Measurements from ENCODE around the gene FANCI.

FANCI gene

DNA sequence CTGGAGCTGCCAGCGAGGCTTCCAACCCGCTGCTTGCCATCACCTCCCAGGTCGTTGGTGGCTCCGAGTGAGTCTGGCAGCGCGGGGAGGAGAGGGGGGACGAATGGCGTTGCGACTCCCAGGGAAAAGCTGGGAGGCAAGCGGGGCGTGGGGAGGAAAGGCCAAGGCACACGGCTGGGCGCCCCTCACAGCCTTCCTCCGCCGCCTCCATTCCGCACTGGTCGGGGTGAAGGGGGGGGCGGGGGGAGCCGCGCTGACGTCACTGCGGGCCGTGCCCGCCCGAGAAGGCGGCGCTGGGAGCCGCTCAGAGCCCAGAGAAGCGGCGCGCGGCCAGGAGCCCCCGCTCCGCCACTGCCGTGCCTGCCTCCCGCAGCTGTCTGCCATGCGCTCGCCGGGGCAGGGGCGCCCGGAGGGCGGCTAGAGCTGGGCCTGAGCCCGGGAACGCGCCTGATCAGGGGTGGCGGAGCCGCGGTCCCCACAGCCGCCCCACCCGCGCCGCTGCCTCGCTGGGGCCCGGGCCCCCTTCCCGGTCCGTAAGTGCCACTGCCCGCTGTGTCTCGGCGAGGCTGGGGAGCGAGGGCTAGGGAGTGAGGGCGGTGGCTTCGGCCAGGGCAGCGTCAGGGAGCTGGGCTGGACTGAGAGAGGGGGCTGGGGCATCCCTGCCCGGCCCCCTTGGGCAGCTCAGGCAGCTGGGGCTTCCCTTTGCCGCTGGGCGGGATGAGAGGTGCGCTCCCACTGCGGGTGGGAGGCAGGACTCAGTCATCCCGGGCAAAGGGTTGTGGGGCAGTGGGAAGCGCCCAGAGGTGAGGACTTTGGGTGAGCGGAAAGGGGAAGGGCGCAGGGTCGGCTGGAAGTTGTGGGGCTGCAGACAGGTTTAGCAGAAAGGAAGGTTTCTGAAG, 118.7 kb downstream of the FANCI start:
- peaks cover 100% of the 10 kb centered on the region for H3K27me3 ChIP-seq (ENCODE audit: control insufficient read depth, insufficient read depth, low read length)

DNA sequence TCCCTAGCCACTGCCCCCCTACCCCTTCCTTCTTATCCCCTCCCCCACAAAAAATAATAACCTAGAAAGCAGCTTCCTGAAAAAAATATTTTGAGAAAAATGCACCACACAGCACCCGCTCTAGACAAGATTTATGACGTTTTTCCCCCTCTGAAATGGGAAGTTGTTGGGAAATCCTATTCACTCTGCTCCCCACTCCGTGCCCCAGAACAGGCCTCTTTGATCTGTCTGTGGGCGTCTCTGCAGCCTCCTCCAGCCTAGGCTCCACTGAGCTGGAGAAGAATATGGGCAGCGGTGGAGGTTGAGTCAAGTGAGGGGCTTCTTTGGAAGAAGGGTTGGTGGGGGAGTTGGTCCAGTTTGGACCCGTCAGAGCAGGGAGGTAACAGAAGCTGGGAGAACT, 119.4 kb downstream of the FANCI start:
- H3K27ac ChIP-seq (ENCODE audit: low read depth, low read length) = no peak overlapping the region
- no peak overlapping the region for H3K9ac ChIP-seq (ENCODE audit: low read depth, low read length)
- peaks cover 100% of the 10 kb centered on the region for H3K27me3 ChIP-seq (ENCODE audit: control insufficient read depth, insufficient read depth, low read length)
- H3K4me3 ChIP-seq (ENCODE audit: low read depth, low read length) = no peak overlapping the region
- H3K9me3 ChIP-seq (ENCODE audit: control insufficient read depth, insufficient read depth, low read length) = no peaks in the 10 kb centered on the region
- no peaks in the 10 kb centered on the region for H3K36me3 ChIP-seq (ENCODE audit: control insufficient read depth, insufficient read depth, low read length)
- peaks cover 14% of the 10 kb centered on the region for H3K4me1 ChIP-seq (ENCODE audit: control insufficient read depth, insufficient read depth, low read length)

More for the DNA sequence above, 118.7 kb downstream of the FANCI start:
- H3K36me3 ChIP-seq (ENCODE audit: control insufficient read depth, insufficient read depth, low read length) = no peaks in the 10 kb centered on the region
- H3K4me3 ChIP-seq (ENCODE audit: low read depth, low read length) = no peak overlapping the region; the same call in 1 of the 2 replicates
- no peaks in the 10 kb centered on the region for H3K9me3 ChIP-seq (ENCODE audit: control insufficient read depth, insufficient read depth, low read length)
- H3K9ac ChIP-seq (ENCODE audit: low read depth, low read length) = no peak overlapping the region
- H3K4me1 ChIP-seq (ENCODE audit: control insufficient read depth, insufficient read depth, low read length) = peaks cover 14% of the 10 kb centered on the region
- no peak overlapping the region for H3K27ac ChIP-seq (ENCODE audit: low read depth, low read length)

DNA sequence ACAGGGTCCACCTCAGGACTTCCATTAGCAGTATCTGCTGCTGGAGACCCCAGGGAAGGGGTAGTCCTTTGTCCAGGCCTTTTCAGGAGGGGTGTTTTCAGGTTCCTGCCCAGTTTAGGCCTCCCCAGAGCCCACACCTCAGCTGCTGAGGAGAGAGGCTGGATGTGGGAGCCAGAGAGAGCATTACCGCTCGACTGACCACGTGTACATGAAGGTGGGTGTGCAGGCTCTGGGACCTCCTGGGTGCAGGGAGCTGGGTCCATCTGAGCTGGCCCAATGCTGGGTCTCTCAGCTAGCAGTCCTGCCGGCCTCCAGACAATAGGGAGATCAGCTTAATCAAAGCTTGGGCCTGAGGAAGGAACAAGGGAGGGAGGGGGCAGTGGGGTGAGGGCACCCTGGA, 120.0 kb downstream of the FANCI start:
- H3K4me1 ChIP-seq (ENCODE audit: control insufficient read depth, insufficient read depth, low read length) = peaks cover 15% of the 10 kb centered on the region
- no peak overlapping the region for H3K4me3 ChIP-seq (ENCODE audit: low read depth, low read length)
- peaks cover 100% of the 10 kb centered on the region for H3K27me3 ChIP-seq (ENCODE audit: control insufficient read depth, insufficient read depth, low read length)
- no peaks in the 10 kb centered on the region for H3K9me3 ChIP-seq (ENCODE audit: control insufficient read depth, insufficient read depth, low read length)
- H3K9ac ChIP-seq (ENCODE audit: low read depth, low read length) = no peak overlapping the region
- H3K27ac ChIP-seq (ENCODE audit: low read depth, low read length) = no peak overlapping the region
- H3K36me3 ChIP-seq (ENCODE audit: control insufficient read depth, insufficient read depth, low read length) = no peaks in the 10 kb centered on the region

DNA sequence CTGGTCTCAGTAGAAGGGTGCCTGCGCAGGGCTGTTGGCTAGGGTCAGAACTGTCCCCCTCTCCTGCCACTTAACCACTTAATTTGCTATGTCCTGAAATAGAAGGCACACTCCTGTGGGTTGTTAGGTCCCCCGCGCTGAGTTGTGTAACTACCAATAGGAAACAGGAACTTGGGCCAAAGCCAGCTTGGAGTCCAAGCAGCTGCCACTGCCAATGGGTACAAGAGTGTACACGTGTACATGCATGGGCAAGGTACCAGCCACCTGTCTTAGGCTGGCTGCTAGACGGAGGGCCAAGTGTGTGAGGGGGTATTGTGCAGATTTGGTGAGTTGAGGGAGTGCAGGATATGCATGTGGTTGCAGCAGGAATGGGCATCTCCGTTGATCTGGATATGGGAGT, 120.6 kb downstream of the FANCI start:
- H3K9me3 ChIP-seq (ENCODE audit: control insufficient read depth, insufficient read depth, low read length) = no peaks in the 10 kb centered on the region
- peaks cover 20% of the 10 kb centered on the region for H3K4me1 ChIP-seq (ENCODE audit: control insufficient read depth, insufficient read depth, low read length)
- no peak overlapping the region for H3K27ac ChIP-seq (ENCODE audit: low read depth, low read length)
- H3K4me3 ChIP-seq (ENCODE audit: low read depth, low read length) = no peak overlapping the region
- no peak overlapping the region for H3K9ac ChIP-seq (ENCODE audit: low read depth, low read length)
- no peaks in the 10 kb centered on the region for H3K36me3 ChIP-seq (ENCODE audit: control insufficient read depth, insufficient read depth, low read length)
- peaks cover 100% of the 10 kb centered on the region for H3K27me3 ChIP-seq (ENCODE audit: control insufficient read depth, insufficient read depth, low read length)

DNA sequence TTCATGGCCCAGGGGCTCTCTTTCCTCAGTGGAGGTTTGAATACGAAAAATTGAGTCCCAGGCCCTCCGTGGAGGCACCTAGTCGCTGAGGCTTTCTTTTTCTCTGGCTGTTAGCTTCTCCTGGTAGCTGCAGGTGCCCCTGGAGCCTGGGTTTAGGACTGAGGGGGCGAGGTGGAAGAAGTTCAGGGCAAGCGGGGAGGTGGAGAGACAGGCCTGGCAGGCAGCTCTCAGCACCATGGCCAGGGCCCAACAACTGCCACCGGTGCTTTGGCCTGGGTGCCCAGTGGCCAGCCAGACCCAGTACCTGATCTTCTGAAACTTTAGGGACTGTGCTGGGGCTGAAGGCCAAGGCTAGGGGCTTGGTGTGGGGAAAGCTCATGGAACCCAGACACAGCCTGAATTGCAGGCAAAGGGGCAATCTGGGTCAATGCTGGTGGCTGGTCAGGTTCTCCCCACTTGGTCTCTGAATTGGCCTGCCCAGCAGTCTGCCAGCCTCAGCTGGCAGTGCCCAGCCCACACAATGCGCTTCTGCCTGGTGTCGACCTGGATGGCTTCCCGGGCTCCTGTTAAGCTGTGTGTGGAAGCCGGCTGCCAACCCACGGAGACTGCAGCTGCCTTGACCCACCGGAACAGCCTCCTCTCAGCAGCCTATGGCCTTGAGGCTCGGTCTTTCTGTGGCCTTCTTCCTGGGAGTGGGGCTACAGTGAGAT, 121.1 kb downstream of the FANCI start:
- H3K27ac ChIP-seq (ENCODE audit: low read depth, low read length) = no peak overlapping the region
- no peak overlapping the region for H3K4me3 ChIP-seq (ENCODE audit: low read depth, low read length)
- no peaks in the 10 kb centered on the region for H3K36me3 ChIP-seq (ENCODE audit: control insufficient read depth, insufficient read depth, low read length)
- no peaks in the 10 kb centered on the region for H3K9me3 ChIP-seq (ENCODE audit: control insufficient read depth, insufficient read depth, low read length)
- peaks cover 23% of the 10 kb centered on the region for H3K4me1 ChIP-seq (ENCODE audit: control insufficient read depth, insufficient read depth, low read length)
- no peak overlapping the region for H3K9ac ChIP-seq (ENCODE audit: low read depth, low read length)
- H3K27me3 ChIP-seq (ENCODE audit: control insufficient read depth, insufficient read depth, low read length) = peaks cover 100% of the 10 kb centered on the region

DNA sequence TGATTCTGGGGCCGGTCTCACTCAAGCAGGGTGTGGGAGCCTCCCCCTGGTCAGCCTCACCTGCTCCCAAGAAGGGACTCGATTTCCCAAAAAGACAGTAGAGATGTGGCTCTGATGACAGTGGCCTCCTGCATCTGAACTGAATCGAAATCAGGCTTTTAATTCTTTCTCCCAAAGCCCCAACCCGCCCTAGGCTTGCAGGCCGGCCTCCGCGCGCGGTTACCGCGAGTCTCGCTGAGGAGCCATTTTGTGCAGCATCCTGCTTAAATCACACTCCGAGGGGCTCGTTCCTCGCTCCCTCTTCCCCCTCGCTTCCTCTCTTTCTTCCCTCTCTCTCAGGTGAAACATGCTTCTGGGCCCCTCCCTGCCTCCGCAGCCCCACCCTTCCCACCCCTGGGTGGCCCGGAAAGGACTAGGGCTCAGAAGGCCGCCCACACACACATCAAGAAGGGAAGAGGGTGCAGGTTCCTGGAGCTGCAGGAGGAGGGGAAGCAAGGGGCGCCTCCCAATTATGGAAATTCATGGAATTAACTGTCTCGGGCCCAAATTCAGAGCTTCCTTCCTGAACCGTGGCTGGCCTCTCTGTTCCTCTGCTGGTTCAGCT, 121.8 kb downstream of the FANCI start:
- Histone ChIP-seq H3K27ac (ENCODE audit: low read depth, low read length) (no peak overlapping the region), H3K36me3 (ENCODE audit: control insufficient read depth, insufficient read depth, low read length) (no peaks in the 10 kb centered on the region), H3K4me1 (ENCODE audit: control insufficient read depth, insufficient read depth, low read length) (peaks cover 24% of the 10 kb centered on the region), H3K9me3 (ENCODE audit: control insufficient read depth, insufficient read depth, low read length) (no peaks in the 10 kb centered on the region), H3K4me3 (ENCODE audit: low read depth, low read length) (no peak overlapping the region), H3K27me3 (ENCODE audit: control insufficient read depth, insufficient read depth, low read length) (peaks cover 100% of the 10 kb centered on the region), H3K9ac (ENCODE audit: low read depth, low read length) (no peak overlapping the region)
